CD4-positive, alpha-beta T cell treated with Interleukin-15 for 1 hour (primary cell): Measurements from ENCODE around the gene ATP2A2.
"Not testable (repeated sequence)": the region's sequence is repeated elsewhere in the genome, so short reads cannot be mapped to it uniquely, and the experiment has no call there.

ENCODE experiments used
- DNase-seq: peaks from one replicate; pipeline ENCODE4 v3.0.0-alpha.2; 2020

Gene ATP2A2

DNA sequence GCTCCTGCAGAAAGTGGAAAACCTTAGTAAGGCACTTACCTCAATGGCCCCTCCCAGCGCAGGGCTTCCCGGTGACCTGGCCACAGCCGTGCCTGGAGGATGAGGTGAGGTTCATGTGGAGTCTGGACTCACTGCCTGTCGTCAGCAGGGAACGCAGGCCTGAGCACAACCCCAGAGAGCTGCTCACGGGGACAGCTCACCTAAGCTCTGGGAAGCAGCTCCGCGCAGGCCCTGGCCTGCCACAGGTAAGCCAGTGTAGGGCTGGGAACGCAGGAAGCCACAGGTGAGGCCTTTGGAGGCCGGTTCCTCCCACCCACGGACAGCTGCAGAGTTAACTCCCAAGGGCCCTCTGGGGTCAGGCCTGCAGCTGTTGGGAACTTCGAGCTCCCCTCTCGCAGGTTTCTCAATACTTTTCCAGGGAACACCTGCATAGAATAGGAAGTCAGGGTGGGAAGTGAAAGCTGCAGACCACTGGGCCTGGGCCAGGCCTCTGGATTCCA lies 89.7 kb downstream of the ATP2A2 start:
- no peak for DNase-seq

DNA sequence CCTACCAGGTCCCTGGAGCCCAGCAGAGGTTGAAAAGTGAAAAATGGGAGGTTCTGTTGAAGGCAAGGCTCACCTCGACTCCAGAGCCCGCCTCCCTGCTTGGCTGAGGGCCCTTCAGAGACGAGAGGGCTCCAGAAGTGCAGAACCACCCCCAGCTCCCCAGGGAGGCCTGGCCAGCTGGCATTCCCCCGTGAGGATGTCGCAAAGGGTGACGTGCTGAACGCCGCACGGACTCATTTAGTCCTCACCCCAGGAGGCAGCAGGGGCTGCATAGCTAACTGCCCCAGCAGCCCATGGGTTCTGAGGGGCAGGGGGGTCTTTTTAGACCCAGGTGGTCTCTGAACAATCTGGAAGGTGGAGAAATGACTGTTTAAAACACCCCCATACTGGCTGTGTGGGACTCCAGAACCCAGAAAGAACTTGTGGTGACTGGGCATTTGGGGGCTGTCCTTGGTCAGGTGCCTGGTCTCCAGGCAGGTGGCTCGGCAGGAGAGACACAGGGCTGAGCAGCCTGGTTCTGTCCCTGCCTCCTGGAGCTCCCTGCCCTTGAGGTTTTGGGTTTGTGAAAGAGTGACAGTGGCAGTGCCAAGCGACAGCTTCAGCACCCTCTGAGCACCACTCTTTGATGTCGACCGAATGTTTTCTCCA lies 90.5 kb downstream of the ATP2A2 start:
- no peak for DNase-seq

DNA sequence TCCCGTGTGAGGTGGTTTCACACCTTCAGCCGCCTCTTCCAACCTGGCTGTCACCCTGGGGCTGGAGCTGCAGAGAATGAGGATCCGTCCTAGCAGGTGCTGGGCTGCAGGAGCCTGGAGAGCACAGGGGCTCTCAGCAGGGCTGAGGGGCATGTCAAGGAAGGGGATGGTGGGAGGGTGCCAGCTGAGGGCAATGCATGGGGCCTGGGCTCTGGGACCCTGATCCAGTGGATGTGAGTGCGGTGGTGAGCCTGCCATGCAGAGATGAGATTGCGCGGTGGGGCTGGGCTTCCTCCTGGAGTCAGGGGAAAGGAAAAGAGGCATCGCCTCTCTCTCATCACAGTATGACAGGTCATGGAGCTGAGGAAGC lies 91.0 kb downstream of the ATP2A2 start:
- DNase-seq: no peak

DNA sequence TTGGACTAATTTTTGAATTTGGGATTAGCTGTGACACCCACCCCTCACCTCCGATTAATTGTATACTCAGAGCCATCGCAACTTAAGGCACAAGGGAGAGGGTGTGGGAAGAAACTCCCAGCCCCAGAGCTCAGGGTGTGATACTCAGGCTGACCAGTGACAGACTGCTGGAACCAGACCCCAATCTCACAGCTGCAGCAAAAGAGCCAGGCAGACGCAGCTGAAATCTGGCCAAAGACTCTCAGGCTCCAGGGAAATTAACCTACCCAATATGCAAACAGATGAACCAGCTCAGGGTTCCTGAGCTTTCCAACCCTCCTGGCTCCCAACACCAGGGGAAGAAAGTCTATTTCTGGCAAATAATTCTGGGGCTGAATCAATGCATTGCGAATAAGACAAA lies 92.0 kb downstream of the ATP2A2 start:
- no peak for DNase-seq

DNA sequence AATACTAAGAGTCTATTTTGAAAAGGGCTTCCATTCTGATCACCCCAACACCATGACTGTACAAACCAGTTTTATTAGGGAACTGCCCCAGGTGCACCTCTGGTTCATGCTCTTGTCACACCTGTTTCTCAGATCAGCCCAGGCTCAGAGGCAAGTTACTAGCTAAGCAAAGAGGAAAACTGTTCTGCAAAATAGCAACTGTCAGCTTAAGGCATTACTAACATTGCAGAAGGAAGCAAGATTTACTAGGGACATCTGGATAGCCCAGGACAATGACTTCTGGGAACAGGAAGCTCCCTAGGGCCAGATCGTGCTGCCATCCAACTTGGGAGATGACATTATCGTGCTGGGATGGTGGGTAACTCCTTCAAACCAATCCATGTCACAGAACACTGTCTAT lies 92.4 kb downstream of the ATP2A2 start:
- no peak for DNase-seq

DNA sequence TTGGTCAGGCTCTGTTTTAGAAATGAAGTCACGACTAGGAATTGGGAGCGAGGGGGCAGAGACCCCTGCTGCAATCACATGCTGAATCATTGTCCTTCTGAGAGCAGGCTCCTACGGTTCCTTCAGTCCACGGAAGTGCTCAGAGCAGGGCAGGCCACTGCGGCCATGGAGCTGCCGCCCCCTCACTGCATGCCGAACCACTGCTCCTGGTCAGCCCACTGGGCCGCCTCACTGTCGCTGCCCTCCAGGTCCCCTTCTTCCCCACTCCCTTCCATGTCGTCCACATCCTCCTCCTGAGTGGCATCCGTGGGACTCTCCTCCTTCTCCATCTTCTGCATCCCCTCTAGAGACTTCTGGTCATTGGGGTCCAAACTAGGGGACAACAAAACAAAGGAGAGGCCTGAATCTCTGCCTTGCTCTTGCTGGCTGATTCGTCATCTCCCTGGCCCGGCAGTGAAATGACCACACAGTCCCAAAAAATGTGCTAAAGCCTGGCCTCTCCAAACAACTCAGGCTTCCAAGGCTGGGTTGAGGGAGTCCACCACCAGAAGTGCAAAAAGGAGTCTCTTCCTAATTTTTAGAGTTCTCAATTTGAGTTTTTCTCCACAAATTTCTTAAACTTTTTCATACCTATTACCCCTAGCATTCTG lies 93.0 kb downstream of the ATP2A2 start:
- no peak for DNase-seq

DNA sequence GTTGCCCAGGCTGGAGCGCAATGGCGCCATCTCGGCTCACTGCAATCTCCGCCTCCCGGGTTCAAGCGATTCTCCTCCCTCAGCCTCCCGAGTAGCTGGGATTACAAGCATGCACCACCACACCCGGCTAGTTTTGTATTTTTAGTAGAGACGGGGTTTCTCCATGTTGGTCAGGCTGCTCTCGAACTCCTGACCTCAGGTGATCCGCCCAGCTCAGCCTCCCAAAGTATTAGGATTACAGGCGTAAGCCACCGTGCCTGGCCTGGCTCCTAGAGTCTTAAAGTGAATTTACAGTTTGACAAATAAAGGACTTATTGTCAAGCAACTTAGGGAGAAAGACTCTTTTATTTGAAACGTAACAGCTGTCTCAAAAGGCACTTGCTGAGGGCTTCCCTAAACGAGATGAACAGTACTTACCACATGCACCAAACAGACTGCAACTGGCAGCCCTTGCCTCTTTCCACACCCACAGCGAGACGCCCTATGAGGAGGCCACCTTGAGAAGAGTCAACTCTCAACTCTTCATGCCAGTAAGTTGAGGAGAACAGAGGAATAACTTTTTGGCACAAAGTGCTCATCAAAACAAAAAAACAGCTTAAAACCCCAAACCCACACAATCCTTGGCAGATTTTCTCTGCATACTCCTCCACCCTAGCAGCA lies 97.2 kb downstream of the ATP2A2 start:
- DNase-seq: not testable (repeated sequence)

DNA sequence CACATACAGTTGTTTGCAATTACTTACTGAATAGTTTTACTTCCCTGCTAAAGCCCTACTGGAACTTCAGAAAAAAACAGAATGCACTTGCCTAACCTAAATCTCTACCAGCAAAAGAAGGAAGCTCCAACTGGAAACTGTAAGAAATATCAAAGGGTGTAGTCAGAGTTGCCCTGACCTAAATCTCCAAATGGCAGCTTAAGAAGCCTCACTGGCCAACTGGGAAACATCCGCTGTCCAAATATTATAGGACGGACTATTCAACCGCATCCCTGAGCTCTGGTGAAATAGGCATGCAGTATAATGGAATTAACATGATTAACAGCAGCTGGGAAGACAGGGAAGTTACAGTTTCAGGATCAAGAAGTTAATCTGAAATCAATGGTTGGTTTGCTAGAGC lies 98.2 kb downstream of the ATP2A2 start:
- DNase-seq: no peak

DNA sequence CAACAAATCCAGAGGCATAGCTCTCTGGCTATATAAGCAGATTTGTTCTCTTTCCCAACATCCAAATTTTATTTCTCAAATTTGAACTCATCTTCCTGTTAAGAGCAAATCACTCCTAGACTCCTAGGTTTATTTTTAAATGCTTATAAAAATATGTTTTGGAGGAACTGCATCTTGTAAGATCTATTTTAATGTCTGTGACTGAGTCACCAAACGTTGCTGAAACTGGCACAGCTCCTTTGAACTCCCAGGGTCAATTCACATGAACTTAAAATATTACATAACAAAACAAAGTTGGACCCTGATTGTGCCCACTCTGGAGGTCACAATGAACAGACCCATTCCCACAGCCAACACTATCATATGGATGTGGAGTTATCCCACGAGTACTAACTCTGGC lies 98.6 kb downstream of the ATP2A2 start:
- DNase-seq: no peak

DNA sequence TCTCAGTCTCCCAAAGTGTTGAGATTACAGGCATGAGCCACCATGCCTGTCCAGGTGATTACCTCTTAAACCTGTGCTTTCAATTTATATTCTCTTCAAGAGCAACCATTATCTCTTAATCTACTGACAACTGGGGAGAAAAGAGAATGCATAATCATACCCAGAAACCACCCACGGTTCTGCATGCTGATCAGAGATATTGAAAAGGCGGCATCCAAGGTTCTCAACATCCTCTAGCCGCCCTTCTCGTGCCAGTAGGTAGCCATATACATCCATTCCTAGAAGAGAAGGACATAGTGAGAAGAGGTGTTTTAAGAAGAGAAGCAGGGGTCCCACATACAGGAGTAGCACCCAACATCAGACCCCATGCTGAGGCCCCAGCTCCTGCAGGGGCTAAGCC lies 101.6 kb downstream of the ATP2A2 start:
- no peak for DNase-seq
